NCI-H774 (cell line): ENCODE measurements around the gene RARRES2.

Experiments
- DNase-seq: peaks from one replicate; lab custom pipeline; 2025; lab: John Stamatoyannopoulos, UW

RARRES2 gene

DNA sequence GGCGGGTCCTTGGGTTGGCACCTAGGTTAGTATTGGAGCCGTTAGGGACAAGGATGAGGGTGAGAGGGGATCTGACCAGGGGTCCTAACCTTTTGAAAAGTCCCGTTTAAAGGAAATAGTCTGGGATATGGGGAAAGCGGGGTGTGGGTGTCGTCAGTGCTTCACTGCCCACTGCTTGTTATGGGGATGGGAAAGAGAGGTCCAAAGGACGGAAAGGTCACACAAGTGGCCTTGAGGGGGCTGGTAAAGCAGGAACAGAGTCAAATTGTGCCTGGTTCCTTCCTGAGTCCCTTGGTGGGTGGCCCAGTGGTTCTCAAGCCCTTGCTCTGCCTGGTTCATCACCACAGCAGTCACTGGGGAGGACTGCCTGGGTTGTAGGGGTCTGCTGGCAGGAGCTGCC is 35.1 kb upstream of the RARRES2 start:
- DNase-seq: no peak

- DNase-seq: no peak
These were observed 34.5 kb upstream of the RARRES2 start for GRCh38 chr7:150375662-150376521.

- DNase-seq: no peak
These were observed 33.0 kb upstream of the RARRES2 start for GRCh38 chr7:150374472-150374871.

GRCh38 chr7:150374026-150374425 is 32.6 kb upstream of the RARRES2 start:
- DNase-seq: no peak

DNA sequence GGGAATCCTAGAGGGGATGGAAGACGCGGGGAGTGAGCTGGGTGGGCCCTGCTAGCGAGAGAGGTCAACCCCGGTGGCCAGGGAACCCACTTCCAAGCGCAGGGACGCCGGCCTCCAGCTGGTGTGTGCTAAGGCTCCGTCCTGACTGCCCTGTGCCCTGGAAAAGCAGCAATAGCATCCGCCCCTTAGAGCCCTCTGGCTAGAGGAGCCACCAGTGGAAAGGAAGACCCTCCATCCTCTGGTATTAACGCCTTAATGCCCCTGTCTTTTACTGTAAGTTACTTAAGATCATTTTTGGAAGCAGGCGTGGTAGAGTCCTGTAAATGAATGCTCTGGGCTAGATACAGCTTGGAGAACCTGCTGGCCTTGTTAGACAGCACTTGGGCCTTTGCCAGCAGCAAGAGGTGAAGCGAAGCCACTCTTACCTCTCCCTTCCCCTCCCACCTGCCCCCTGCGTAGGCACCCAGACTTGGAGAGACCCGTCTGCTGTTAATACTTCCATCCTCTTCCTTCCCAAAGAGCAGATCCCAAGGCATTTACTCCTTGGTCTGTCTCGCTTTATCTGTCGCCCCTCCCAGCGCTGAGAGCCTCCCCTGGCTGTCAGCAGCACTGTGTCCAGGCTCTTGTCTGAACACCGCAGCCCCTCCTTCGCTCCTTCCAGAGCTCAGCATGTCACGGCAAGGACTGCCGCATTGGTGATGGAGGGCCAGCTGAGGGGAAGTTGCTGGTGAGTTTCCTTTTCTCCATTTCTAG is 31.8 kb upstream of the RARRES2 start:
- no peak for DNase-seq

GRCh38 chr7:150372271-150373048 is 31.0 kb upstream of the RARRES2 start:
- DNase-seq: no peak

- no peak for DNase-seq
These were observed 30.5 kb upstream of the RARRES2 start for GRCh38 chr7:150371996-150372270.

GRCh38 chr7:150371131-150371995 is 29.9 kb upstream of the RARRES2 start:
- no peak for DNase-seq

GRCh38 chr7:150370612-150371071 is 29.2 kb upstream of the RARRES2 start:
- no peak for DNase-seq

- no peak for DNase-seq
These were observed 28.5 kb upstream of the RARRES2 start for GRCh38 chr7:150369748-150370501.

- DNase-seq: peak; percentile 45
These were observed 27.7 kb upstream of the RARRES2 start for GRCh38 chr7:150368884-150369747.

DNA sequence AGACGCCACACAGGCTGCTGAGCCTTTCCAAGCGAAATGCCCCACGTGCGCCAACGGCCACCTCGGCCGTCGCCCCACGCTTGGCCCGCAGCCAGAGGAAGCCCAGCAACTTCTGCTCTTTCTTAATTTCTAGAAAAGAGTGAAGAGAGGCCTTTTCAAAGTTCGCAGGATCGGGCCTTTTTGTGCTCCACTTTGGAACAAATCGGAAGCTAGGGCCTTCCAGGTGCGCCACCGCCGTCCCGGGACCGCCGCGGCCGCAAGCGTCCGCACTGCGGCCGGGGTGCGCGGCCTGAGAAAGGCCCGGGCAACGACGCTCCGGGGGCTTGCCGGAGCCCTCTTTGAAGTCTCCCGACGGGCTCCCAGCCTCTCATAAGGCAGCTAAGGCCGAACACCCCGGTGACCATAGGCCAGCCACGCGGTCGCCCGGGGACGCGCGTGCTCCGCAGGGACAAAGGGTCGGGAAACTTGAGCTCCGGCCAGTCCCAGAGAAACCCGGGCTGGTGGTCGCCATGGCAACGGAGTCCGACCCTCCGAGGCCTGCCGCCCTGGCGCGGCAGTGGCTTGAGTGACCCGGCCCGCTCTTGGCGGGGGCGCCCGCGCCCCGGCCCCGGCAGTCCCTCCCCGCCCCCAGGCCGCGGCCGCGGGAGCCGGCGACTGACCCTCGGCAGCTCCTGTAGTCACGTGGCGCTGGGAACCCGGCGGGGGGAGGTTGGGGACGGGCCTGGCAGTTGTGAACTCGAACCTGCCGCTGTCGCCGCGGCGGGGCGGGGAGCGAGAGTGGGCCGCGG is 26.9 kb upstream of the RARRES2 start, which contains the start of gene REPIN1:
Gene REPIN1 (plus strand): TSS at position 727 of the 788 bp plus-strand sequence. CDS start 890 bp downstream, outside the sequence.
- DNase-seq: peak; percentile 88

DNA sequence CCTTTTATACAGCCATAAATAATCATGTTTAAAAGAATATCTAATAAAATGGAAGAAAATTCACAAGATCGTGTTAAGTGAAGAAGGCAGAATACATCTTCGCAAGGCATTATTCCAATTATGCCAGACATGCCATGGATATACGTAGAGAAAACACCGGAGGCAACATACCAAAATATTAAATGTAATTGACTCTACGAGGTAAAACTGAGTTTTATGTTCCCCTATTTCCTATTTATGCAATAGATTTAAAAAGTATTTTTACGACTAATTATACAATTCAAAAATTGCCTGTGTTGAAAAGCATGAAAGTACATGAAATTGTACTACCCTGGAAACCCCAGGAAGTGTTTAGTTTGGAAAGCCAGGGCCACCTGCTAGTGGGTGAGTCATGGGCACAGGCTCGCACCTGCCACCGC is 26.3 kb upstream of the RARRES2 start:
- DNase-seq: no peak

- no peak for DNase-seq
These were observed 24.4 kb upstream of the RARRES2 start for GRCh38 chr7:150365673-150366398.

GRCh38 chr7:150365194-150365593 is 23.8 kb upstream of the RARRES2 start:
- DNase-seq: no peak

GRCh38 chr7:150363872-150364271 is 22.4 kb upstream of the RARRES2 start:
- no peak for DNase-seq

DNA sequence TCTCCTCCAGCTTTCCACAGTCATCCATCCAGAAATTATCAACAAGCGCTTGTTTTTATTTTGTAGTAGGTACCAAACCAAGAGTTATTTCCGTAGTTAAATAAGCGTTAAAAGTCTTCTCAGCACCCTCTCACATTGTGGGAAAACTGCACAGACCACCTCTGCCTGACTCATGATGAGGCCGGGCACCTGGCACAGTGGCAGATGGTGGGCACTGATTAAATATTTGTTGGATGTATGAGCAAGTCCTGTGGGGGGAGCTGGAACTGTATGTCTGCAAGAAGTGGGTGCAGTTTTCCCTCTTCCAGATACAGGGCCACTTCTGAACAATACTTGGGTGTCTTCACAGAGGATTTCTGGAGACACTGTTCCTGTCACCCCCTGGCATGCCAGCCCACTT is 21.9 kb upstream of the RARRES2 start:
- no peak for DNase-seq
